ENCODE data around the gene HDAC10. TPM values are rescaled to one million over a fixed set of nuclear protein-coding genes. Genes with fewer than 3 reads are reported as not detected.
A peak's percentile ranks its signal among the peaks of the same experiment; 100 is the strongest.

HDAC10 gene
- polyA plus RNA-seq (2011; rRNA removed), result 8.8 and 18.2 TPM in 2 replicates
- polyA minus RNA-seq (2011; rRNA and poly(A)+ RNA removed), result 9.6 and 9.9 TPM in 2 replicates

GRCh38 chr22:50250555-50251476, at the start of gene HDAC10:
Gene HDAC10 (minus strand): TSS chr22:50251265. CDS start chr22:50251032, 233 bp downstream.
- Histone ChIP-seq H3K36me3 (ENCODE audit: control insufficient read depth, insufficient read depth, low read length) (peaks cover 21% of the 10 kb centered on the region), H3K4me3 (ENCODE audit: low read depth, low read length) (peak within 1 kb of the TSS; percentile 65), H3K27me3 (ENCODE audit: control insufficient read depth, insufficient read depth, low read length) (no peaks in the 10 kb centered on the region)
- POLR2A ChIA-PET, result interaction anchor here (0.6 kb wide), 1 partner anchor 82 kb away, joined by 6 read pairs; no protein-coding TSS in a partner anchor
- CTCF ChIA-PET, result interaction anchor here (0.7 to 5.6 kb wide), 19 partner anchors 9 to 370 kb away, joined by 3 to 50 read pairs (median 4); partner anchors contain the start of genes DENND6B, MAPK12 and SCO2
- TF ChIP-seq, protein P1, sequence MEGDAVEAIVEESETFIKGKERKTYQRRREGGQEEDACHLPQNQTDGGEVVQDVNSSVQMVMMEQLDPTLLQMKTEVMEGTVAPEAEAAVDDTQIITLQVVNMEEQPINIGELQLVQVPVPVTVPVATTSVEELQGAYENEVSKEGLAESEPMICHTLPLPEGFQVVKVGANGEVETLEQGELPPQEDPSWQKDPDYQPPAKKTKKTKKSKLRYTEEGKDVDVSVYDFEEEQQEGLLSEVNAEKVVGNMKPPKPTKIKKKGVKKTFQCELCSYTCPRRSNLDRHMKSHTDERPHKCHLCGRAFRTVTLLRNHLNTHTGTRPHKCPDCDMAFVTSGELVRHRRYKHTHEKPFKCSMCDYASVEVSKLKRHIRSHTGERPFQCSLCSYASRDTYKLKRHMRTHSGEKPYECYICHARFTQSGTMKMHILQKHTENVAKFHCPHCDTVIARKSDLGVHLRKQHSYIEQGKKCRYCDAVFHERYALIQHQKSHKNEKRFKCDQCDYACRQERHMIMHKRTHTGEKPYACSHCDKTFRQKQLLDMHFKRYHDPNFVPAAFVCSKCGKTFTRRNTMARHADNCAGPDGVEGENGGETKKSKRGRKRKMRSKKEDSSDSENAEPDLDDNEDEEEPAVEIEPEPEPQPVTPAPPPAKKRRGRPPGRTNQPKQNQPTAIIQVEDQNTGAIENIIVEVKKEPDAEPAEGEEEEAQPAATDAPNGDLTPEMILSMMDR (IDR thresholded peaks at IDR 0.05; ENCODE audit: insufficient read depth, low read depth, low read length), result no peak
- no peak for DNase-seq (ENCODE audit: low read depth)

DNA sequence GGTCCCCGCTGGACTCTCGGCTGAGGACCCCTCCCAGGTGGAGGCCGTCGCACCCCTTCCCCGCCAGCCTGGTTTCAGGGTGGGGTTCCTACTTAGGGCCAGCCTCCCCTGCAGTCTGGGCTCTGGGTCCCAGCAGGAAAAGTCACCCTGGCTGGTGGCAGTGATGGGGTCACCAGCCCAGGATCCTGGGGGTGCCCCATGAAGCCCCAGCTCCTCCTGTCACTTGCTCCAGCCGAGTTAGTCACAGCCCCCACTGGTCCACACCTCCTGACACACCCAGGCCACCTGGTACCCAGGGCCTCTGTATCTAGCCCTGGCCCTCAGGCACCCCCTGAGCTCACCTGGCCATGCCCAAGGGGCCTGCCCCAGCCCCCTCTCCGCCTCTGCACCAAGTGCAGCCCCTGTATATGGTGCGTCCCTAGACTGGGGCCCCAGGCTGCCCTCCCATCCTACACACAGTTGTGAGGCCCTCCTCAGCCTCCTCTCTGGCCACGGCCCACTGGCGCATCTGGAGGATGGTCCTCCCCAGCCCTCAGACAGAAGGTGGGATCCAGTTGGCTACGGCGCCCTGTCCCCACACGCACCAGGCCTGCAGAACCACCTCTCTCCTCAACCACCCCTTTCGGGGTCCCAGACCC, 49.7 kb upstream of the HDAC10 start:
- Histone ChIP-seq H3K27me3 (ENCODE audit: control insufficient read depth, insufficient read depth, low read length) (no peaks in the 10 kb centered on the region), H3K4me3 (ENCODE audit: low read depth, low read length) (peak overlapping the region; percentile 41), H3K36me3 (ENCODE audit: control insufficient read depth, insufficient read depth, low read length) (peaks cover 27% of the 10 kb centered on the region)
- TF ChIP-seq, protein P1 (IDR thresholded peaks at IDR 0.05; ENCODE audit: insufficient read depth, low read depth, low read length), result no peak
- DNase-seq (ENCODE audit: low read depth), result no peak
- ChIA-PET CTCF (interaction anchor here (2.4 kb wide), 1 partner anchor 24 kb away, joined by 17 read pairs; no protein-coding TSS in a partner anchor), POLR2A (interaction anchor here (1.2 kb wide), 1 partner anchor 8 kb away, joined by 3 read pairs; no protein-coding TSS in a partner anchor)

DNA sequence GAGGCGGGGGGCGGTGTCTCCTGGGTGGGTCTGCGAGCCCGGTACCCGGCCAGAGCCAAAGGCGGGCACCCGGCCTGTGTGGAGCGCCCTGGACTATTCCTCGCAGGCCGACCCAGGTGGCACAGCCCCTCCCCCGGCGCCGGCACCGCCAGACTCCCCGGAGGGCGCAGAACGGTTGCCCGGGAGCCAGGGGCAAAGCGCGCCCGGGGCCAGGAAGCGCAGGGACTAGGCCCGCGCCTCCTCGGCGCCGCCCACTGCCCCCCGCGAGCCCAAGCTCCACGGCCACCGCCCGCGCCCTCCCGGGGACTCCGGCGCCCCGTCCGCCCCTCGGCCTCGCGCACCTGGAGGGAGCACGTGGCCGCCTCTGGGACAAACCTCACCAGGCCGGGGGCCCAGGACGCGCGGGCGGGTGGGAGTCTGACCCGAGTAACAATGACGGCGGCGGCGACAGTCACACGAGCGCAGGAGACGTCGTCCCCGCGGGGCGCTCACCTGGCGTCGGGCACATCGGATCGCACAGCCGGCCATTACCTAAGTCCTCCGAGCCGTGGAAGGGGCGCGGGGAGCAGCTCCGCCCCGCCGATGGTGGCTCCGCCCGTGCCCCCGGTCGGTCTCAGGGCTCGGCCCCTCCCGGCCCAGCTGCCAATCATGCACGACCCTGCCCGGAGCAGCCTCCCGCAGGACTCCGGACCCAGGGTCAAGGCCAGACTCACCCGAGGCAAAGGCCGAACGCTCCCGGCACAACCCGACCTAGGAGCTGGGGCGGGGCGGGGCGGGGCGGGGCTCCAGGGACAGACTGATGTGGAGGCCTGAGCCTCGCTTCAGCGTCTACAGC, 48.9 kb upstream of the HDAC10 start:
- POLR2A ChIA-PET, result no interaction called here
- H3K4me3 ChIP-seq (ENCODE audit: low read depth, low read length), result peak overlapping the region; percentile 41
- CTCF ChIA-PET, result interaction anchor here (1.9 kb wide), 1 partner anchor 23 kb away, joined by 6 read pairs; no protein-coding TSS in a partner anchor

DNA sequence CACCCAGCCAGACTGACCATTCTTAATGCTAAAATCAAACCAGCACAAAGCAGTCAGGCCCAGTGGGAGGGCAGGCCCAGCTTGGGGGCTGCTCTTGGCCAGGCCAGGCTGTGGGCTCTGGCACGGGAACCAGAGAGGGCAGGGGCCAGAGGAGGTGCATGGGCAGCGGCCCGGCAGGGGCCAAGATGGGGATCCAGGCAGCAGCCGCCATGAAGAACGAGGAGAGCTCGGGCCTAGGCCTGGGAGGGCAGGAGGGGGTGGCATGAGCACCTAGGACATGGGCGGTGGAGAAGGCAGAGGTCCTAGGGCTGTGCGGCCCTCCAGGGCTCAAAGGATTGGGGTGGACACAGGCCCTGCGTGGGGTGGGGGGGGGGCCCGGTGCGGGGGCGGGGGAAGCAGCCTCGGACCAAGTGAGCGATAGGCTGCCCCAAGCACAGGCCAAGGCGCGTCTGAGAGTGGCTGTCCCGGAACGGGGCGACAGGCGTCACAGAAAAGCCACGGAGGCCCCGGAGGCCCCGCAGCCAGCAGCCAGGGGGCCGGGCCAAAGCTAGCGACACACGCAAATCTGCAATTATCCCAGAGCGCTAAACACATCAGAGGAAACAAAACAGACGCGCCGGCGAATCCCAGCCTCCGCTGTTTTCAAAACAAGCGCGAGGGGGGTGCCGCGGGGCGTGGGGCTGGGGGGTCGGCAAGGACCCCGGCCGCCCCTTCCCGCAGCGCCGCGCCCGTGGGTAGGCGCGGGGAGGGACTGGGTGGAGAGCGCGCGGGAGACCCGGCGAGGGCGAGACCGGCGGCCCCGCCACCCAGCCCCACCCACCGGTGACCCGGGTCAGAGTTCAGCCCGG, 48.1 kb upstream of the HDAC10 start:
- Histone ChIP-seq H3K4me3 (ENCODE audit: low read depth, low read length) (peak overlapping the region; percentile 41), H3K27me3 (ENCODE audit: control insufficient read depth, insufficient read depth, low read length) (no peaks in the 10 kb centered on the region), H3K36me3 (ENCODE audit: control insufficient read depth, insufficient read depth, low read length) (peaks cover 20% of the 10 kb centered on the region)
- ChIA-PET POLR2A (no interaction called here), CTCF (interaction anchor here (0.8 to 1.9 kb wide), 3 partner anchors 22 to 28 kb away, joined by 3 to 8 read pairs (median 6); partner anchors contain the start of gene DENND6B)
- TF ChIP-seq, protein P1 (IDR thresholded peaks at IDR 0.05; ENCODE audit: insufficient read depth, low read depth, low read length), result no peak
- no peak for DNase-seq (ENCODE audit: low read depth)

More for the DNA sequence above, 48.9 kb upstream of the HDAC10 start:
- Histone ChIP-seq H3K36me3 (ENCODE audit: control insufficient read depth, insufficient read depth, low read length) (peaks cover 22% of the 10 kb centered on the region), H3K27me3 (ENCODE audit: control insufficient read depth, insufficient read depth, low read length) (no peaks in the 10 kb centered on the region)
- TF ChIP-seq, protein P1 (IDR thresholded peaks at IDR 0.05; ENCODE audit: insufficient read depth, low read depth, low read length), result no peak
- no peak for DNase-seq (ENCODE audit: low read depth)

Data from BJ (cell line).